GM18498 (cell line): ENCODE results near the gene GAB4.
"Not testable (repeated sequence)": the region's sequence is repeated elsewhere in the genome, so short reads cannot be mapped to it uniquely, and the experiment has no call there.

Experiments
- ATAC-seq: cut with Tn5 transposase; IDR thresholded peaks from one replicate; pipeline ENCODE4 v1.9.1; 2021; ENCODE audit warnings: mild to moderate bottlenecking, moderate library complexity; ENCODE audit not compliant: unreplicated experiment

Gene GAB4, protein sequence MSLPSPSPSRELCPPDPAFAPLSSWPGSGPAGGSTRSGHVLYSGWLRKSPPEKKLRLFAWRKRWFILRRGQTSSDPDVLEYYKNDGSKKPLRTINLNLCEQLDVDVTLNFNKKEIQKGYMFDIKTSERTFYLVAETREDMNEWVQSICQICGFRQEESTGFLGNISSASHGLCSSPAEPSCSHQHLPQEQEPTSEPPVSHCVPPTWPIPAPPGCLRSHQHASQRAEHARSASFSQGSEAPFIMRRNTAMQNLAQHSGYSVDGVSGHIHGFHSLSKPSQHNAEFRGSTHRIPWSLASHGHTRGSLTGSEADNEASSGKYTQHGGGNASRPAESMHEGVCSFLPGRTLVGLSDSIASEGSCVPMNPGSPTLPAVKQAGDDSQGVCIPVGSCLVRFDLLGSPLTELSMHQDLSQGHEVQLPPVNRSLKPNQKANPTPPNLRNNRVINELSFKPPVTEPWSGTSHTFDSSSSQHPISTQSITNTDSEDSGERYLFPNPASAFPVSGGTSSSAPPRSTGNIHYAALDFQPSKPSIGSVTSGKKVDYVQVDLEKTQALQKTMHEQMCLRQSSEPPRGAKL

DNA sequence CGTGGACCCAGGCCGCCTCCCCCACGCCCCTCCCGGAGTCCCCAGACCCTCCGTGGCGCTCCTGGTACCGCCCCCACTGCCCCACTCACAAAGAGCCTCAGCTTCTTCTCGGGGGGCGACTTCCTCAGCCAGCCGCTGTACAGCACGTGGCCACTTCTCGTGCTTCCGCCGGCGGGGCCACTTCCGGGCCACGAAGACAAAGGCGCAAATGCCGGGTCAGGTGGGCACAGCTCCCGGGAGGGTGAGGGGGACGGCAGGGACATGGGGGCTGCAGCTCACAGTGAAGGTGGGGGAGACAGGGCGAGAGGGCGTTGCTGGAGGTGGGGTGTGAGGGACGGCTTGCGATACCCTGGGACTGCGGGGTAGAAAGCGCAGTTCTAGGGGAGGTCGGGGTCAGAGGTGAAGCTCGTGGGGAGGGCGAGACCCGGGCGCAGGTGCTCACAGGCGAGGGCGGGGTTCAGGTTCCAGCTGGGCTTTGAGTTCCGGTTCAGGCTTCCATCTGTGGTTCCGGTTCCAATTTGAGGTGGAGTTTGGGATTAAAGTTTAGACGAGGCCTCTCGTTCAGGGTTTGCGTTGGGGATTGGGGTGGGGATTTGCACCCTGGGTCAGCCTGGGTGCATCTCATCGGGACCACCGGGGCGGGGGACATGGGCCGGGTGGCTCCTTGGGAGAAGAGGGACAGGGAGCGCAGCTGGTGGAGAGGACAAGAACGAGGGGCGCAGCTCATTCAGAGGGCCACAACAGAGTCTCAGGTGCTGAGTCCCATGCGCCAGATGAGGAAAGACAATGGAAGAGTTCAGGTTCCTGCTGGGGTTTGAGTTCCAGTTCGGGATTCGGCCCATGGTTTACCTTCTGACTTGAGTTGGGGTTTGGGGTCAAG, at the start of gene GAB4:
TSS of gene GAB4 (minus strand) at position 371 of the 880 bp plus-strand sequence. CDS start at position 263, 108 bp downstream.
- ATAC-seq = no peak

DNA sequence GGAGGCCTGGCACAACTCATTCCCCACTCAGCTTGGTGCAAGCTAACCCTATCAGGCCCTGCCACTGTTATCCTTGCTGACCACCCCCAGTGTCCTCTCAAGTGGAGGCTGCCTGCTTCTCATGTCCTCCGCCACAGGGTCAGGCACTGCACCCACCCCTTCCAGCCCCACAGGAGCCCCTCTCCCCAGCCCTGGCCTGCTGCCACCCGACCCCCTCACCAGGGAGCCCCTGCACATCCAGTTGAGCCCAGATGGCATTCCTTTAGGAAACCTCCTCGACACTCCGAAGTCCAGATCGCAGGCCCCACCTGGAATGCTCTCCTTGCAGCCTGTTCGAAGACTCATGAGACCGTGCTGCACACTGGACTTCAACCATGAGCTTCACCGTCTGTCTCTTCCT, 48.8 kb upstream of the GAB4 start:
- ATAC-seq = no peak

DNA sequence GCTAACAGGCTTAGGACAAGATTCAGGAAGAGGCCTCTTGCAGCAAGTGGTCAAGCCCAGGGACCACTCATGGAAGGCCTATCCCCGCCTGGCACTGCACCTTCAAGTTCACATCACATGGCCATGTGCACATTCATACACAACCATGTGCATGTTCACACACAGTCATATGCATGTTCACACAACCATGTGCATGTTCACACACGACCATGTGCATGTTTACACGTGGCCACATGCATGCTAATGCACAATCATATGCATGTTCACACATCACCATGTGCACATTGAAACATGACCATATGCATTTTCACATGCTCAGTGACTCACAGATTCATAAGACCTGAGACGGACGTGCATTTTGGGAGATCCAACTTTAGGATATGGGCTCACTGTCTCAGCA, 48.0 kb upstream of the GAB4 start:
- no peak for ATAC-seq

DNA sequence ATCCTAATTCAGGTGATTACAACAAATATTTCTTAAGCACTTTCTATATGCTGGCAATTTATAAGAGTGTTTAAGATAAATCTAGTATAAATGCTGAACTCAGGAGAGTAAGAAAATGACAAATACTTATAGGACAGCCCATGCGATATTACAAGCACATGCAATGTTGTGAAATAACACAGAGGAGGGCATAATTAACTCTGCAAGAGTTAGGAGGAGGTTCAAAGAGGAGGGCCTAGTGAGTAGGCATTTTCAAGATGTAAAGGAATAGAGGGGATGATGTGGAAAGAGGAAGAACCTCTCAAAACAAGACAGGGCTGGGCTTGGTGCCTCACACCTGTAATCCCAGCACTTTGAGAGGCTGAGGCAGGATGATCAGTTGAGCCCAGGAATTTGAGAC, 39.6 kb upstream of the GAB4 start:
- no peak for ATAC-seq

DNA sequence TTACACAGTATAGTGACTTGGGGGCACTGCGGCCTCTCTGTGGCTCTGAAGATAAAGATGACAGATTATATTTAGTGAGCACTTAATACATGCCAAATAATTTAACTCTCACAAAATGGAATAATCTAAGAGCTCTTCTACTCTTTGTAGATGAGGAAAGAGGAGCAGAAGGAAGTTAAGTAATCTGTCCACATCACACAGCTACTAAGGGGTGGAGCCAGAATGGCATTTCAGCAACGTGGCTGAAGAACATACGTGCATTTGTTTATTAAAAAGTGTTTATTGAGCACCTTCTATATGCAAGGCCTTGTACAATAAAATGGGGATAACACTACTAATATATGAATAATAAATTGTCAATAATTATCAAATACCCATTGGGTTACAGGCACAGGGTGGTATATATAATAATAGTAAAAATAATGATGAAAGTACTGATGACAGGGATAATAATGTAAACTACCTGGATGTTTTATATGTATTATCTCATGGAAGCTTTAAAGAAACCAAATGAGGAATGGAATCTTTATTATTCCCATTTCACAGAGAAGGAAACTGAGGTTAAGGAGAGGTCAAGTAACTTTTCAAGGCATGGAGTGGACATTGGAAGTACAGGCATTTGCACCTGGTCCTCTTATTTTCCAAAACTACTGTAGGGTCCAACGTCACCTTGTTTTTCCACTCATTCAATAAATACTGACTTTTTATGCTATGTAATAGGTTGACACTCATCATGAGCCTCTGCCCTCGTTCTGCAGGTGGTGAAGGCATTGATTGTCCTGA, 38.7 kb upstream of the GAB4 start:
- no peak for ATAC-seq

DNA sequence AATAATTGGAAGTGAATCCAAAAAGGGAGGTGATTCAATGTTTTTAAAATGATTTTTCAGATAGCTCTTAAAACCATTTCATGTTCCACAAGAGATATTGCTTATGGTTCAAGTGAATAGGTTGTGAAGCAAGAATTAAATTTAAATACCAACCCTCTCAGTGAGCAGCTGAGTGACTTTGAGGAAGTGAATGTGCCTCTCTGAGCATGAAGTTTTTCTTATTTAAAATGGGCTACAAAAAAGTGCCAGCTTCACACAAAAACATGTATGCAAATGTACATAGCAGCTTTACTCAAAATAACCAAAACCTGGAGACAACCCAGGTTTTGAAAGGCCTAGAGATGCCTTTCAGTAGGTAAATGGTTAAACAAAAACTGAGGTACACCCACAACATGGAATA, 35.5 kb upstream of the GAB4 start:
- ATAC-seq = no peak

DNA sequence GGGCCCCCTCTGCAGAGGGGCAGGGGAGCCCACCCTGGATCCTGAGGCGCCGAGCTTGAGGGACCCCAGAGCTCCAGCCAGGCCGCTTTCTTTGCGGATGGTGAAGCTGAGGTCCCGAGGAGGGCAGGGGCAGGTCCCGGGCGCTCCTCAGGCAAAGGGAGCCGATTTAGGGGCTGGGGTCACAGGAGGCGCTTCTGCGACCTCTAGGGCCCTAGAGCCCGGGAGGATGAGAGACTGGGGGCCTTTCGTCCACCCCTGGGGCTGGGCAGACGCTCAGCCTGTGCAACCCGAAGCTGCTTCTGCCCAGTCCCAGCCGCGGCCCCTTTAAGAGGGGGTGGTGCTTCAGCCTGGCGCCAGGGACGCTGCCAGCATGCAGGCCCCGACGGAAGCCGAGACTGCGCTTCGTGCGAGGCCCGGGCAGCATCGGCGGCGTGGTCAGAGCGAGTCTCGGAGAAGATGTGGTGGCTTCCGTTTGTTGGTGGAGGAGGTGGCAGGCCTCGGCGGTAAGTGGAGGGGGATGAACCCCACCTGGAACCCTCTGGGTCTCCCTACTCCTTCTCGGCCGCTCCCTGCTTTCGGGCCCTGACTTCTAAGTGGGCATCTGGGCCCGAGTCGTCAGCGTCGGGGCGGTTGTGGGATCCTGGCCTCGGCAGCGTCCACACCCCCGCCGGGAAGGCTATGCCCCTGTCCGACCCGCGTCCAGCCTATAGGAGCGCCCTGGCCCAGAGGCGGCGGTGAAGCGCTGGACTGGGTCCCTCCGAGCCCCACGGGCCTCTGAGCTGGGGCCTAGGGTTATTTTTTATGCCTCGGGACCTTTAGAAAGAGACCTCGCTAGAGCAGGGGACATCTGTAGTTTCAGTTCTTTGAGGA, 29.1 kb upstream of the GAB4 start:
- peak; percentile 67 for ATAC-seq

DNA sequence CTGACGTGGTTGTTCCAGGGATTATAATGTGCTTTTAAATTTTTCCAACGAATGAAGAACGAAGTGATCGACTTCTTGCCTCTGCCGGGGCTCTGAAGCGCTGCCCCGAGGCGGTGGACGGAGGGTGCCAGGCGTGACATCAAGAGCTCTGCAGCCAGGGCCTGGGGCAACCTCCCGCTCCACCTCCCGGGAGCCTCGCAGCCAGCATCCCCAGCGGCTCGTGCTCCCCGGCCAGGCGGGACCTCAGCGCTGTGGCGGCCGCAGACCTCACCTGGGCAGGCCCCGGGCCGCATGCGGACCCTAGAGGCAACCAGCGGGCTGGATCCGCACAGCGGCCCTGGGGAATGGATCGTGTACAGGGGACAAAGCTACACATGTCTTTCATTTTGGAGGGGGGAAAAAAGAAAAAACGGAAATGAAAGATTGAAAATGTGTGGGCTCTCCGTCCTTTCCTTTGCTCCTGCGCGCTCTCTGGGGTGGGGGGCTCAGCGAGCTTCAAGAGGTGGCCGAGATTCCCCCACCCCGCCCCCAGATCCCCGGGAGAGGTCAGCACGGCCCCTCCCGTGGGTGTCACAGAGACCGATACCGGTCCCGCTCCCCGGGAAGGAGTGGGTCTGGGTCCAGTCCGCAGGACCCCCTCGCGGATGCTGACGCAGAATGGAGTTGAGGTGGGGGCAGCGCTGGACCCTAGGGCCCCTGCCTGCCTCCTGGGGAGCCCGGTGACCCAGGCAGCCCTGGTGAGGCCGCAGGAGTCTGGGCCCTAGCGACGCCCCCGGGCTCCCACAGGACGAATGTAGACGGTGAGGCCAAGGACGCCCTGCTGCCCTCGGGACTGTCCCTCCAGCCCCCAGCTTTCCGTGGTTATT, 28.2 kb upstream of the GAB4 start:
- ATAC-seq = peak; percentile 36

DNA sequence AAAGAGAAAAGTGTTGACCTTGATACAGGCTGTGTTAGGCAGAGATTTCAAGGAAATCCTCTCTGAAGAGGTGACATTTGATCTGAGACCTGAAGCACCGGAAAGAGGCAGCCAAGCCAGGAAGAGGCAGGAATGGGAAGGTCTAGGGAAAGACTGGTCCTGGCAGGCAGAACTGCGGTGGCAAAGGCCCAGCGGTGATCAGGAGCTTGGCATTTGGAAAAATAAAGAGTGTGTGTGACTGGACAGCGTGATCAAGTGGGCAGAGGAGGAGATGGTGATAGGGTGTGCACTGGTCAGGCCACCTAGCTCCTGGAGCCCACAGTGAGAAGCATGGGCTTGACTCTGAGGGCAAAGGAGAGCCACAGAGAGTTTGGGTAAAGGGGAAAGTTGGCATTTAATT, 27.2 kb upstream of the GAB4 start:
- ATAC-seq = no peak

DNA sequence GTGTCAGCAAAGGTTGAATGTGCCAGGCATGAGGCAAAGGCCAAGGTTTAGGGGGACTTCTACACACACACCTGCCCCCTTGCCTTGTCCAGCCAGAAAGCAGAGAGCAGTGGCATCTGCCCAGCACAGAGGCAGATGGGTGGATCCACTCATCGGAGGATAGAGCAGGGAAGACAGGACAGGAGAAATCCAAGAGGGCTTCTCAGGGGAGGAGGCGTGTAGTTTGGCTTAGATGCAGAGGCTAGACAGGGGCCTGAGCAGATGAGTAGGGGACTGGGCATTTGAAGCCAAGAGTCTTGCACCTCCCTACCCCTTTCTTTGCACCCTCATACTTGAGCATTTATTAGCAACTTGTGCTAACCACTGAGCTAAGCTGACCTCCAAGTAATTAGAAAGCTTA, 26.5 kb upstream of the GAB4 start:
- ATAC-seq = not testable (repeated sequence)

DNA sequence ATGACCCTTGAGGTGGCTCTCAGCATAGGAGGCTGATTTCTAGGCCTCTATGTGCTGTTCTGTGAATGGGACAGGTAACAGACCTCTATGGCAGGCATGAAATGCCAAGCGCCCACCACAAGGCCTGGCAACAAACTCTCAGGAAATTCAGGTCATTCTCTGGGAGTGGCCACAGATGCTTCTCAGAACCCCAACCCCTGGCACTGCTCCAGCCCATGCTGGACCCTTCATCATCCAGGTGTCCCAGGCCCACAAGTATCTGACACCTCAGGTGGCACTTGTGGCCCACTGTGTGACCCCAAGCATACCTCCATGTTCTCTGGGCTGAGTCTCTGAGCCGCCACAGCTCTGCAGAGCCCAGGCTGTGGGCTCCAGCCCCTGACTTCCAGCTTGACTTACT, 24.3 kb upstream of the GAB4 start:
- ATAC-seq = not testable (repeated sequence)

DNA sequence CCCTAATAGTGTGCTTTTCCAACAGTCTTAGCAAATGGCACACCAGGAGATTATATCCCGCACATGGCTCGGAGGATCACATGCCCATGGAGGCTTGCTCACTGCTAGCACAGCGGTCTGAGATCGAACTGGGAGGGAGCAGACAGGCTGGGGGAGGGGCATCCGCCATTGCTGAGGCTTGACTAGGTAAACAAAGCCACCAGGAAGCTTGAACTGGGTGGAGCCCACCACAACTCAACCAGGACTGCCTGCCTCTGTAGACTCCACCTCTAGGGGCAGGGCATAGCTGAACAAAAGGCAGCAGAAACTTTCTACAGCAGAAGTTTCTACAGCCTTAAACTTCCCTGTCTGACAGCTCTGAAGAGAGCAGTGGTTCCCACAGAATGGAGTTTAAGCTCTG, 16.4 kb upstream of the GAB4 start:
- ATAC-seq = not testable (repeated sequence)

DNA sequence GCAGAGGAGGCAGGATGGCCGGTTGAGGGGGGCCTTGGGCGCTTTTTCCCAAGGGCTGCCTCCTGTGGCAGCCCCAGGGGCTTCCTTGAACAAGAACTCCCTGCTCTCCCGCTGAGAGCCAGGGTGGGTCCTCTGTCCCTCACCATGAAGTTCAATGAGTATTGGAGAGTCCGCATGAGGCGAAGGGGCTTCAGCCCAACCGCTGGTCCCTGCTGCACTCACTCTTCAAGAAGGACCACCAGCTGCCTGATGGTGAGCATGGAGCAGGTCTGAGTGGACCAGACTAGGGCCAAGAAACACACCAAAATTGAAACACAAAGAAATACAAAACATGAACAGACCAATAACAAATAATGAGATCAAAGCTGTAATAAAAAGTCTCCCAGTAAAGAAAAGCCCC, 7.5 kb upstream of the GAB4 start:
- not testable (repeated sequence) for ATAC-seq

DNA sequence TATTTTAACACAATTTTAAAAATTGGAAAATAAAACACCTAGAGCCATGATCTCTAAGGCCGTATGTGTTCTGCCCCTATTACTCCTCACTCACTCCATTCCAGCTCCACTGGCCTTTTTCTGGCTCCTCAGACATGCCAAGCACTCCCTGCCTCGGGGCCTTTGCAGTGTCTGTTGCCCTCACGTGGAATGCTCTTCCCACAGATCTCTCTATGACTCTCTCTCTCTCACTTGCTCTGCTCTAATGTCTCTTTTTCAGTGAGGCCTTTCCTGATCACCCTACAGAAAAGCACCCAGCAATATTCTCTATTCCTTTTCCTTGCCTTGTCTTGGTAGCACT, 6.0 kb upstream of the GAB4 start:
- not testable (repeated sequence) for ATAC-seq

DNA sequence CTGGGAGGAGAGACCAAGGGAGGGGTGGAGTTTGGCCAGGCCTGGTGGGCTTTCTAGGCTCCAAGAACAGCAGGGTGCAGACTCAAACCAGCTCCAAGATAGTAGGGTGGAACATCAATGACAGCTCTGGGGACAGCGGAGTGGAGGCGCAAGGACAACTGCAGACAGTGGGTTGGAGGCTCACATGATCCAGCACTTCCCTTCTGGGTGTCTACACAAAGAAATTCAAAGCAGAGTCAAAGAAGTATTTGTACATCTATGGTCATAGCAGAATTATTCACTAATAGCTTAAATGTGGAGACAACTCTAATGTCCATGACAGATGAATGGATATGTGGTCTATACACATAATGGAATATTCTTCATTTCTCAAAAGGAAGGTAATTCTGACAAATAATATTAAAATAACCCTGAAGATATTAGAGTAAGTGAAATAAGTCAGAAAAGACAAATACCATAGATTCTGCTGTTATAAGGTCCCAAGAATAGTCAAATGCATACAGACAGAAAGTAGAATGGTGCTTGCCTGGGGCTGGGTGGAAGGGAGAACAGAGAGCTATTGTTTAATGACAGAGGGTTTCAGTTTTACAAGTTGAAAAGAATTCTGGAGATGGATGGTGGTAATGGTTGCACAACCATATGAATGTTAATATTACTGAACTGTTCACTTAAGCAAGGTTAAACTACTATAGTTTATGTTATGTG, 5.5 kb upstream of the GAB4 start:
- ATAC-seq = no peak

DNA sequence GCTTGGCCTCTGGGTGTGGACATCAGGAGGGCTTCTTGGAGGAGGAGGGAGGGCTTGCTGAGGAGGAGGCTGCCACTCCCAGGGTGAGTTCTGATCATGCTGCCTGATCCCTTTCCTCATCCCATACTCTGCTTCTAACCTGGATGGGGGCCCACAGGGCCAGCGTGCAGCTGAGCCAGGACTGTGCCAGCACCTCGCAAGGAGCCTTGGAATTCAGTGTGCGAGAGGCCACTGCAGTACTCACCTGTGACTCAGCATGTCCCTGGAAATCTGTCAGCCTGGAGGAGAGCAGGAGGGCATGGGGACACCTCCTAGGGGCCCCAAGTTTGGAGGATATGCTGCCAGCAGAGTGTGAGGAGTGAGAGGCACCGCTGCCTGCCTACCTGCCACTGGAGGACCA, 4.2 kb upstream of the GAB4 start:
- no peak for ATAC-seq

DNA sequence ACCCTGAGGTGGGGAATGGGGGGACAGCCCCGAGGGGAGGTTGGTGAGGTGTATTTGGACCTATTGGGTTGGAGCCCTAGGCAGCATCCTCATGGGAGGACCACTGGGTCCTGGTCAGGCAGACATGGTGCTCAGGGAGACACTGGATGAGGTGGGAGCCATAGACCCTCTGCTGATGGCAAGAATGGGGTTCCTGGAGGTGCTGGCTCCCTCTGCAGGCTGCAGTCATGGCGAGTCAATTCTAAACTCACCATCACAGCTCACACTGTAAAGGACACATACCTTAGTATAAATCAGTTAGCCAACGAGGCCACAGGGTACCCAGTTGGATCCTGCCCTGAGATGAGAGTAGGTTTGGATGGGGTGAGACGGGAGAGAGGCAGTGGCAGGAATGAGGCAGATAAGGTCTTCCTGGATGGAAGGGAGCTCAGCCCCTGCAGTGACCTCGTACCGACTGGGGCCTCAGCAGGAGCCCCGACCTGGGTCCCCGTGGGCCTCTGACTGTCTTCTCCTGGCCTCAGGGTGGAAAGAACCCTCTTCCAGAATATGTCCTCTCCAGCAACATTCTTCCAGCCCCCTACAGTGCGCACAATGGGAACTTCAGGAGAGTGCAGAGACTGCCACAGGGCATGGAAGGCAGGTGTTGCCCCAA, 1.7 kb upstream of the GAB4 start:
- no peak for ATAC-seq

DNA sequence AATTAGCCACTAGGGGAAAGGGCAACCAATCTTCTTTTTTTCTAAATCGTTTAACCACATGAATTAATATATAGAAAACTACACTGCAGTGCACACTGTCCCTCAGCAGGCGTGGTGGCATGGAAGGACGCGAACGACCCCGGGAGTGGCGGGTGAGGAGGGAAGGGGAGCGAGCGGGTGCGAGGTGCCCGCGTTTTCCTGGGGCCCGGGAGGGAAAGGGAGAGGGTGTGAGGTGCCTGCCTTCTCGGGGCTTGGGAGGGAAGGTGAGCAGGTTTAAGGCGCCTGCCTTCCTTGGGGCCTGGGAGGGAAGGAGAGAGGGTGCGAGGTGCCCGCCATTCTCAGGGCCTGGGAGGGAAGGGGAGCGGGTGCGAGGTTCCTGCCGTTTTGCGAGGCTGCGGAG, 765 bp downstream of the GAB4 start:
- no peak for ATAC-seq
